Testis (tissue), 3 donors: Measurements from ENCODE around the gene PIGL. TPM values are rescaled to one million over a fixed set of nuclear protein-coding genes. Genes with fewer than 3 reads are reported as not detected.
"Not testable (repeated sequence)": the region's sequence is repeated elsewhere in the genome, so short reads cannot be mapped to it uniquely, and the experiment has no call there.

ENCODE experiments used
- DNase-seq: peaks from one replicate; pipeline ENCODE4 v3.0.0-alpha.2; 2019
- H3K27ac ChIP-seq, 2 donors: fragments of 200-600 bp; sonication (generic); one replicate each; pipeline ENCODE4 v1.5.1; 2019
- H3K27me3 ChIP-seq: fragments of 200-600 bp; sonication (generic); one replicate; pipeline ENCODE4 v1.5.1; 2019
- H3K36me3 ChIP-seq: fragments of 200-600 bp; sonication (generic); one replicate; pipeline ENCODE4 v1.5.1; 2017; ENCODE audit warnings: low read depth; ENCODE audit errors: missing control alignments
- H3K4me1 ChIP-seq: fragments of 200-600 bp; sonication (generic); one replicate; pipeline ENCODE4 v1.5.1; 2019
- H3K4me3 ChIP-seq, 2 donors: fragments of 200-600 bp; sonication (generic); one replicate each; pipeline ENCODE4 v1.5.1; 2017 to 2019
- H3K9me3 ChIP-seq: fragments of 200-600 bp; sonication (generic); one replicate; pipeline ENCODE4 v1.5.1; 2017
- CTCF ChIP-seq, 3 experiments: fragments of 450-650 bp in 2 of 3; fragments of 200-600 bp in 1 of 3; sonication (generic) in 1 of 3; IDR thresholded peaks; one replicate each; pipeline ENCODE4 v1.5.1; 2016 to 2019; ENCODE audit warnings: antibody characterized with exemption in 3 of 3, mild to moderate bottlenecking in 2 of 3, moderate library complexity in 1 of 3
- POLR2A ChIP-seq: fragments of 450-650 bp; IDR thresholded peaks from one replicate; pipeline ENCODE4 v1.6.1; 2017; ENCODE audit warnings: antibody characterized with exemption, mild to moderate bottlenecking, moderate library complexity
- WGBS, 2 donors: methylation state at CpG; one replicate each; pipeline ENCODE4 v1.1.5; 2018; 5-methylcytosine and 5-hydroxymethylcytosine counted together
- intact Hi-C: fragments of 100-400 bp; cut with DNase I; formaldehyde crosslinking; loops from one replicate; pipeline ENCODE4 v1.15.1; 2023; ENCODE audit warnings: low total_unique reads
- polyA plus RNA-seq: library from polyadenylated mRNA; stranded (reverse); fragments of 350-450 nt; fragmentation: Illumina TruSeq; extraction: RNeasy Lipid Tissue Mini Kit (QIAGEN cat#74804); gene quantifications from one replicate; pipeline ENCODE4 v1.2.3, GENCODE V29; 2014; ENCODE audit warnings: low read depth, low replicate concordance; ENCODE audit not compliant: insufficient read depth
- total RNA-seq, 2 donors: library from RNA; depleted of rRNA; stranded (reverse); fragments of >200 nt; gene quantifications; one replicate each; pipeline ENCODE4 v1.2.3, GENCODE V29; 2016

Gene PIGL
- total and polyA plus RNA-seq, 3 donors from 2014 or later: 31.3 to 93.9 (median 74.1) TPM

GRCh38 chr17:16215965-16216316 is 1.1 kb upstream of the PIGL start:
- Histone ChIP-seq H3K4me1 (peaks cover 15% of the 10 kb centered on the region), H3K27ac (peak overlapping the region; percentile 95 to 98), H3K27me3 (no peaks in the 10 kb centered on the region), H3K9me3 (no peaks in the 10 kb centered on the region), H3K4me3 (peak overlapping the region; percentile 96 to 99), H3K36me3 (no peaks in the 10 kb centered on the region)
- 16 to 17% methylated on average over 18 to 20 of the region's 22 CpGs for WGBS, 2 donors
- intact Hi-C loops: no loop called here
- TF ChIP-seq CTCF (IDR thresholded peaks at IDR 0.05): no peak
- TF ChIP-seq POLR2A: no peak
- DNase-seq: no peak

- DNase-seq, H3K27me3 ChIP-seq, intact Hi-C loops, H3K9me3 ChIP-seq, H3K36me3 ChIP-seq: not testable (repeated sequence)
- Histone ChIP-seq H3K4me1 (peaks cover 15% of the 10 kb centered on the region), H3K4me3 (peak overlapping the region; percentile 96 to 99), H3K27ac (peak overlapping the region; percentile 95 to 98)
- 58 to 68% methylated on average over 38 of the region's 38 CpGs for WGBS, 2 donors
These were observed 539 bp upstream of the PIGL start for GRCh38 chr17:16216341-16217001.

- TF ChIP-seq POLR2A (no peak), CTCF (IDR thresholded peaks at IDR 0.05) (no peak)
- Histone ChIP-seq H3K27me3 (no peaks in the 10 kb centered on the region), H3K27ac (no peak overlapping the region), H3K9me3 (no peaks in the 10 kb centered on the region), H3K36me3 (no peaks in the 10 kb centered on the region), H3K4me1 (peaks cover 5% of the 10 kb centered on the region), H3K4me3 (no peak overlapping the region)
- intact Hi-C loops: no loop called here
- DNase-seq: no peak
- 86 to 91% methylated on average over 3 of the region's 3 CpGs for WGBS, 2 donors
These were observed 5.4 kb downstream of the PIGL start for GRCh38 chr17:16222406-16222805.

GRCh38 chr17:16229912-16230561 is 13.0 kb downstream of the PIGL start:
- H3K36me3 ChIP-seq, H3K27me3 ChIP-seq, H3K9me3 ChIP-seq, intact Hi-C loops, H3K4me1 ChIP-seq, H3K27ac ChIP-seq, DNase-seq, H3K4me3 ChIP-seq: not testable (repeated sequence)
- WGBS, 2 donors: 88 to 89% methylated on average over 8 of the region's 8 CpGs

- Histone ChIP-seq H3K27ac (no peak overlapping the region), H3K36me3 (no peaks in the 10 kb centered on the region), H3K4me1 (no peaks in the 10 kb centered on the region), H3K9me3 (no peaks in the 10 kb centered on the region), H3K4me3 (no peak overlapping the region), H3K27me3 (no peaks in the 10 kb centered on the region)
- intact Hi-C loops: no loop called here
- WGBS, 2 donors: 89% methylated on average over 1 of the region's 1 CpG
- TF ChIP-seq CTCF (IDR thresholded peaks at IDR 0.05): no peak
- no peak for DNase-seq
These were observed 15.4 kb downstream of the PIGL start for GRCh38 chr17:16232391-16232790.

GRCh38 chr17:16239931-16240330 is 22.9 kb downstream of the PIGL start:
- intact Hi-C loops: no loop called here
- H3K27me3 ChIP-seq: no peaks in the 10 kb centered on the region
- whole genome bisulfite sequencing, 2 donors: 91 to 93% methylated on average over 3 of the region's 3 CpGs
- no peak overlapping the region for H3K27ac ChIP-seq
- H3K4me3 ChIP-seq: no peak overlapping the region
- no peaks in the 10 kb centered on the region for H3K4me1 ChIP-seq
- H3K36me3 ChIP-seq: no peaks in the 10 kb centered on the region
- no peak for DNase-seq
- no peaks in the 10 kb centered on the region for H3K9me3 ChIP-seq
- TF ChIP-seq CTCF (IDR thresholded peaks at IDR 0.05) (no peak), POLR2A (no peak)
